ENCODE measurements around the gene ACTN1.

The ACTN1 gene

DNA sequence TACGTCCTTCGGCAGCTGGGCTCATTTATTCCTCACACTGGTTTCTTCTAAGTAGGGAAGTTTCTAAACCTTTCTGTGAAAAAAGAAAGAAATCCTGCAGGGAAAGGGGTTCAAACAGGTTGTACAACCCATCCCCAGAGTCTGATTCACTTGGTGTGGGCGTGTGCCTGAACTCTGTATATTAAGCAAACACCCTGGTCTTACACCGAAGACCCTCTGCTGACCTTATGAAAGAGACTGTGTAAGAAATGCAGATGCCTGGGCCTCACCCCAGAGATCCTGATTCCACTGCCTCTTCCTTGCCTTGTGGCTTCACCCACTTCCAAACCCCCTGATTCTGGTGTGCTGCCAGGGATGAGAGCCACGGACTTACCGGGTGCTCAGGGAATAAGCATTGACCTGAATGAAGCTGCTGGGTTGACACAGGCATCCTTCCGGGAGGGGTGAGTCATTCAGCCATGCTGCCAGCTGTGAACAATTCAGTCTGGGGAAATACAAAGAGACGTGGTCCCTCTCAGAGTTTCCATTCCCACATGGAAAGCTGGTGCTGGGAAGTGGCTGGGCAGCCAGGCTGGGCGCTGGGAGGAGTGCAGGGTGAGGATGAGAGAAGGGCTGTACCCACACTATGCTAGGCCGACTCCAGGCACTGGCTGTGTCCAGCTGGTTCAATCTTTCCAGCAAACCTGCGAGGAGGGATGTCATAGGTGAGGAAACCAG, 26.5 kb upstream of the ACTN1 start:
- H3K27ac ChIP-seq (ENCODE audit: low read length) = peak overlapping the region; percentile 67
- no peaks in the 10 kb centered on the region for H3K9me3 ChIP-seq (ENCODE audit: control insufficient read depth in 1 of 2, low read length in 2 of 2)
- H3K4me1 ChIP-seq (ENCODE audit: control insufficient read depth in 1 of 2, insufficient read depth in 2 of 2, low read length in 2 of 2) = peaks cover 0 to 4% of the 10 kb centered on the region in 2 donors
- H3K36me3 ChIP-seq (ENCODE audit: control insufficient read depth in 1 of 2, insufficient read depth in 2 of 2, low read length in 2 of 2) = no peaks in the 10 kb centered on the region
- no peak overlapping the region for H3K4me3 ChIP-seq (ENCODE audit: low read depth in 1 of 2, low read length in 2 of 2)
- no peaks in the 10 kb centered on the region for H3K27me3 ChIP-seq (ENCODE audit: low read depth, low read length)

DNA sequence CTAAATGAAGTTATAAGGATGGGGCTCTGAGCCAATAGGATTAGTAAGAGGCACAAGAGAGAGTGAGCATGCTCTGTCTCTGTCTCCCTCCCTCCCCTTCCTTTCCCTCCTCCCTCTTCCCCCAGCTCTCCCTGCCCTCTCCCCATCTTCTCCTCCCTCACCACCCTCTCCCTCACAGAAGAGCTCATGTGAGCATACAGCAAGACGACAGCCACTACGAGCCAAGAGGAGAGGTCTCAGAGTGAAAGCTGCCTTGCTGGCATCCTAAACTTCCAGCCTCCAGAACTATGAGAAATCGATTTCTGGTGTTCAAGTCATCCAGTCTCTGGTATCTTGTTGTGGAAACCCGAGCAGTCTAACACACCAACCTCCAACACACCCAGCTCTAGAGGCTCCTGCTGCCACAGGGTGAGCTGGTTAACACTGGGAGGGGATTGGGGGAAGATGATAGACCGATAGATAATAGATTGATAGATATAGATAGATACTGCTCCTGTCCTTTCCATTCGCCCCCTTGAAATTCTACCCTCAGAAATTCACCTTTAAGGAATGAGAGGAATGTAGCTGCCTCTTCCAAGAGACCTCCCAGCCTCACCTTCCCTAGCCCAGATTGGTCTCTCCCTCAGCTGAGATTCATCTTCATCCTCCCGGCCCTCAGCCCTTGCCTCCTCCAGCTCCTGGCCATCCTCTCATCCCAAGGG, 25.8 kb upstream of the ACTN1 start:
- H3K4me1 ChIP-seq (ENCODE audit: control insufficient read depth in 1 of 2, insufficient read depth in 2 of 2, low read length in 2 of 2) = peaks cover 0 to 4% of the 10 kb centered on the region in 2 donors
- H3K4me3 ChIP-seq (ENCODE audit: low read depth in 1 of 2, low read length in 2 of 2) = no peak overlapping the region
- H3K9me3 ChIP-seq (ENCODE audit: control insufficient read depth in 1 of 2, low read length in 2 of 2) = no peaks in the 10 kb centered on the region
- no peaks in the 10 kb centered on the region for H3K27me3 ChIP-seq (ENCODE audit: low read depth, low read length)
- H3K27ac ChIP-seq (ENCODE audit: low read length) = peak overlapping the region; percentile 67
- H3K36me3 ChIP-seq (ENCODE audit: control insufficient read depth in 1 of 2, insufficient read depth in 2 of 2, low read length in 2 of 2) = no peaks in the 10 kb centered on the region

DNA sequence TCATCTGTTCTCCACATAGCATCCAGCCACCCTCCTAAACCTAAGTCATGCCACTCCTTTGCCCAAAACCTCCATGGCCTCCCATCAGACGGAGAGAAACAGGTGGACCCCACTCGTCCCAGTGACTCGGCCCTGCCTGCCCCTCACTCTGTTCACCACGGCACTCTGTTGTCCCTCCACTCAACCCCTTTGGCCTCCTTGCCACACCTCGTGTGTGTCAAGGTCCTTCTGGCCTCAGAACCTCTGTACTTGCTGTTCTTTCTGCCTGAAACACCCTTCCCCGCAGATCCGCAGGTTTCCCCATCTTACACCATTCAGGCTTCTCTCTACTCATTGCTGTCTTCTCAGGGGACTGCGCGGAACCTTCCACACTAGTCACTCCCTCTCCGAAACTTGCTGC, 24.5 kb upstream of the ACTN1 start:
- Histone ChIP-seq H3K4me1 (ENCODE audit: control insufficient read depth in 1 of 2, insufficient read depth in 2 of 2, low read length in 2 of 2) (peaks cover 0 to 4% of the 10 kb centered on the region in 2 donors), H3K9me3 (ENCODE audit: control insufficient read depth in 1 of 2, low read length in 2 of 2) (no peaks in the 10 kb centered on the region), H3K27me3 (ENCODE audit: low read depth, low read length) (no peaks in the 10 kb centered on the region), H3K27ac (ENCODE audit: low read length) (no peak overlapping the region), H3K4me3 (ENCODE audit: low read depth in 1 of 2, low read length in 2 of 2) (no peak overlapping the region), H3K36me3 (ENCODE audit: control insufficient read depth in 1 of 2, insufficient read depth in 2 of 2, low read length in 2 of 2) (no peaks in the 10 kb centered on the region)

DNA sequence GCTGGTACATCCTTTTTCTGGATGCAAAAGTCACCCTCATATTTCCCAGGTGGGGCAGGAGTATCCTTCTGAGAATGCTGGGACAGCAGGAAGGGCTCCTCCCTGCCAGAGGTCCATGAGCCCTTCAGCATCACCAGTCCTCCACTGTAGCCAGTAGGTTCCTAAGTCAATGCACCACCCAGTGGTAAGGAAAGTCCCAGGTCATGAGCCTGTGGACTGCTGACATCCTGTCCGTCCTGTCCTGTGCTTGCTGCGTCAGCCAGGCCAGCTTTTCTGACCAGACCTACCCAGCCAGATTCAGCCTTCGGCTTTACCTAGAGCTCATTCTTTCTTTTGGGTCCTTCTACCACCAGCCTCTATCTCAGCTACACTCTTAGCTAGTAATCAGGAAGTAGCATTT, 23.0 kb upstream of the ACTN1 start:
- Histone ChIP-seq H3K4me3 (ENCODE audit: low read depth in 1 of 2, low read length in 2 of 2) (no peak overlapping the region), H3K36me3 (ENCODE audit: control insufficient read depth in 1 of 2, insufficient read depth in 2 of 2, low read length in 2 of 2) (no peaks in the 10 kb centered on the region), H3K27me3 (ENCODE audit: low read depth, low read length) (no peaks in the 10 kb centered on the region), H3K4me1 (ENCODE audit: control insufficient read depth in 1 of 2, insufficient read depth in 2 of 2, low read length in 2 of 2) (peaks cover 0 to 4% of the 10 kb centered on the region in 2 donors), H3K9me3 (ENCODE audit: control insufficient read depth in 1 of 2, low read length in 2 of 2) (no peaks in the 10 kb centered on the region), H3K27ac (ENCODE audit: low read length) (no peak overlapping the region)

DNA sequence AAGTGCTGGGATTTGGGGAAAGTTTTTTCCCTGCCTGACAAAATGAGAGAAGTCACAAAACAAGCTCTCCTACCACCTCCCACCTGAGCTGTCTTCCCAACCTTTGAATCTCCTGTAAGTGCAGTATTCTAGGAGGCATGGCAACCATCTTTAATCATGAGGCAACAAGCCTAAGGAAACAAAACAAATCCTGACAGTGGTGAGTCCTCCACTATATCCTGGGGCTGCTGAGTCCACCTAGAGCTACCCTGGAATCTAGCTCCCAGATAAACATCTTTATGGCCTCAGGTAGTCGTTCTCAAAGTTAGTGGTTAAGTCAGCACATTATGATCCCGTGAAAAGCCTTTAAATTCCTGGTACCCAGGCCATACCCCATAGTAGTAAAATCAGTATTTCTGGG, 22.3 kb upstream of the ACTN1 start:
- Histone ChIP-seq H3K4me1 (ENCODE audit: control insufficient read depth in 1 of 2, insufficient read depth in 2 of 2, low read length in 2 of 2) (peaks cover 0 to 4% of the 10 kb centered on the region in 2 donors), H3K36me3 (ENCODE audit: control insufficient read depth in 1 of 2, insufficient read depth in 2 of 2, low read length in 2 of 2) (no peaks in the 10 kb centered on the region), H3K9me3 (ENCODE audit: control insufficient read depth in 1 of 2, low read length in 2 of 2) (no peaks in the 10 kb centered on the region), H3K27me3 (ENCODE audit: low read depth, low read length) (no peaks in the 10 kb centered on the region), H3K27ac (ENCODE audit: low read length) (no peak overlapping the region), H3K4me3 (ENCODE audit: low read depth in 1 of 2, low read length in 2 of 2) (no peak overlapping the region)

DNA sequence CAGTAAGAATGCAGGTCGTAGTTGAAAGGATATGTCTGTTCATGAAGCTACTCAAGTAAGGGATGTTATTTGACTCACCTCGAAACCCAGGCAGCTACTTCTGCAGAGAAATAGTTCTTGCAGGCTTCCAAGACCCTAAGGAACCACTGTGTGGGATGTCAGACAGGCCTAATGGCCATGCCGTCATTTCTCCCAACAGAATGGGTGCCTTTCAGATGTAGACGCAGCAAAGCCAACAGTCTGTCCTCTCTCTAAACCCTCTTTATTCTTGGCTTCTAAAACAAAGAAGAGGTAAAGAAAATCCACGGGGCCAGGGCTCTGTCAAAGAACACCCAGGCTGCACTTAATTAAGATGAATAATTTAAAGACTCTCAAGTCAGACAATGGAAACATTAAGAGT, 19.0 kb upstream of the ACTN1 start:
- H3K4me1 ChIP-seq (ENCODE audit: control insufficient read depth in 1 of 2, insufficient read depth in 2 of 2, low read length in 2 of 2) = no peaks in the 10 kb centered on the region

DNA sequence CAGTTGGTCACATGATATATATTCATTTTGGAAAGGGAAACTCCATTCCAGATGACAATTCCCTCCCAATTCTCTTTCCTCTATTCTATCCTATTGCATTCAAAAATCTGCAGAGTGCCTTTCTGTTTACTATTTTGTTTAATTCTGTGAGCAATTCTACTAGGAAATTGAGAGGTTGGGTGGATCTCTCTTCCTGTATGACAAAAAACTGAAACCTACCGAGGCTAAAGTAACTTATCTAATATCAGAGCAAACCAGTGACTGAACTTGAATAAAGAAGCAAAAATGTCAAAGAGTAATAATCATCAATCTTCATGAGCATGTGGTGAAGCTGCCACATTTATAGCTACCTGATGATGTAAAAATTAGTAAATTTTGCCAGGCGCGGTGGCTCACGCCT, 16.6 kb upstream of the ACTN1 start:
- Histone ChIP-seq H3K9me3 (ENCODE audit: control insufficient read depth in 1 of 2, low read length in 2 of 2) (no peaks in the 10 kb centered on the region), H3K4me3 (ENCODE audit: low read depth in 1 of 2, low read length in 2 of 2) (no peak overlapping the region), H3K4me1 (ENCODE audit: control insufficient read depth in 1 of 2, insufficient read depth in 2 of 2, low read length in 2 of 2) (no peaks in the 10 kb centered on the region), H3K27me3 (ENCODE audit: low read depth, low read length) (no peaks in the 10 kb centered on the region), H3K36me3 (ENCODE audit: control insufficient read depth in 1 of 2, insufficient read depth in 2 of 2, low read length in 2 of 2) (no peaks in the 10 kb centered on the region), H3K27ac (ENCODE audit: low read length) (no peak overlapping the region)

More for the DNA sequence above, 19.0 kb upstream of the ACTN1 start:
- no peak overlapping the region for H3K4me3 ChIP-seq (ENCODE audit: low read depth in 1 of 2, low read length in 2 of 2)
- no peak overlapping the region for H3K27ac ChIP-seq (ENCODE audit: low read length)
- no peaks in the 10 kb centered on the region for H3K9me3 ChIP-seq (ENCODE audit: control insufficient read depth in 1 of 2, low read length in 2 of 2)
- H3K27me3 ChIP-seq (ENCODE audit: low read depth, low read length) = no peaks in the 10 kb centered on the region
- H3K36me3 ChIP-seq (ENCODE audit: control insufficient read depth in 1 of 2, insufficient read depth in 2 of 2, low read length in 2 of 2) = no peaks in the 10 kb centered on the region

DNA sequence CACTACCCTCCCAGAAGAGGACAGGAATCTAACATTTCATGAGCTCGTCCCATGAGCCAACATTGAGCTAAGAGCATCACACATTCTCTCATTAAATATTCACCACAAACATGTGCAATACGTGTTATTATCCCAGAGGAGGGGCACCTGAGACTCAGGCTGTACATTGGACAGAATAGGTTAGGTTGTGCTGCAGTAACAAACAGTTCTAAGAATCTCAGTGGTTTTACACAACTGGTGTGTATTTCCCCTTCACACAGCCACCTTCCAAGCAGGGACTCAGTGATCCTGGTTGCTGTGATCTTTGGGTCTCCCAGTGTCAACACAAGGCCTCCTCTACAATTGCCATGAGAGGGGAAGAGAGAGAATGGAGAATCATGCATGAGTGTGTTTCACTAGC, 15.0 kb upstream of the ACTN1 start:
- Histone ChIP-seq H3K4me3 (ENCODE audit: low read depth in 1 of 2, low read length in 2 of 2) (no peak overlapping the region), H3K27me3 (ENCODE audit: low read depth, low read length) (no peaks in the 10 kb centered on the region), H3K4me1 (ENCODE audit: control insufficient read depth in 1 of 2, insufficient read depth in 2 of 2, low read length in 2 of 2) (no peaks in the 10 kb centered on the region), H3K36me3 (ENCODE audit: control insufficient read depth in 1 of 2, insufficient read depth in 2 of 2, low read length in 2 of 2) (no peaks in the 10 kb centered on the region), H3K27ac (ENCODE audit: low read length) (no peak overlapping the region), H3K9me3 (ENCODE audit: control insufficient read depth in 1 of 2, low read length in 2 of 2) (no peaks in the 10 kb centered on the region)

DNA sequence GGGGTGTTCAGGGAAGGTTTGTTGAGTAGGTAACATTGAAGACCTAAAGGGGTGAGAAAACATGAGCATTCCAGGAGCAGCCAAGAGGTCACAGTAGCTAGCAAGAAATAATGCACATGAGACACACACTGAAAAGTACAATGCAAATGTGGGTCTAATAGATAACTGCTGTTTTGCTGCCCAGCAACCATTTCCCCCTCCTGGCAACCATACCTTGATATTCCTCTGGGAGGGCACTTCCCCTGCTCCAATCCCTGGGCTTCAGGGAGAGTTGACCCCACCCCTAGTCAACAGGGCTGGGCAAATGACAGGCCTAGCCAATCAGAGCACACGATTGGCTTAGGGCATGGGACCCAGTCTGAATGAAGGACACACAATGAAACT, 8.5 kb upstream of the ACTN1 start:
- Histone ChIP-seq H3K36me3 (ENCODE audit: control insufficient read depth in 1 of 2, insufficient read depth in 2 of 2, low read length in 2 of 2) (no peaks in the 10 kb centered on the region), H3K27ac (ENCODE audit: low read length) (no peak overlapping the region), H3K4me3 (ENCODE audit: low read depth in 1 of 2, low read length in 2 of 2) (no peak overlapping the region), H3K9me3 (ENCODE audit: control insufficient read depth in 1 of 2, low read length in 2 of 2) (no peaks in the 10 kb centered on the region), H3K4me1 (ENCODE audit: control insufficient read depth in 1 of 2, insufficient read depth in 2 of 2, low read length in 2 of 2) (no peaks in the 10 kb centered on the region), H3K27me3 (ENCODE audit: low read depth, low read length) (no peaks in the 10 kb centered on the region)

DNA sequence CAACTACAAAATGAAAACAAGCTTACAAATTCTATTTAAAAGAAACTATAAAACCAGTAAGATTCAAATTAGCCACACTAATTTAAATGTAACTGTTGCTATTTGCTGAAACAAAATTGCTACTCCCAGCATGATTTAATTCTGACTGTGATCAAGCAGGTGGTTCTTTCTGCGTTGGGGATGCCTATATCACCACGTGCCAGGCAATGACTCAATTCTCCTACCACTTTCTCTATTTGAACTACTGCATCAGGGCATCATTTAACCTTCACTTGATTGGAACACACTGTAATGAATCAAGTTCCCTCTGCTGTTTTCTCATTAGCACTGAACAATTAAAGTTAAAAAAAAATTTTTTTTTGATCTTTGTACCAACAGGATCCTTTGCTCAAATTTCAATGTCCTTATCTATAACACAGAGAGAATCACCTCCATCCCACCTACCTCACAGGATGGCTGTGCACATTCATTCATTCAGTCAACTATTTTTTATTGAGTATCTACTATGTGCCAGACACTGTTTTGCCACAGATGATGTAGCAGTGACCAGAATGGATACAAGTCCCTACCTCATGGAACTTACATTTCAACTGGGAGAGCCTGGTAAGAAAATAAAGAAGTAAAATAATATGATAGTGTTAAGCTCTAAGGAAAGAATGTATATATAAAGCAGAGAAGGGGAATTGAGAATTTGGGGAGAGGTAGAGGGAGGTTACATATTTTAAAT, 8.0 kb upstream of the ACTN1 start:
- Histone ChIP-seq H3K4me3 (ENCODE audit: low read depth in 1 of 2, low read length in 2 of 2) (no peak overlapping the region), H3K36me3 (ENCODE audit: control insufficient read depth in 1 of 2, insufficient read depth in 2 of 2, low read length in 2 of 2) (no peaks in the 10 kb centered on the region), H3K27ac (ENCODE audit: low read length) (no peak overlapping the region)

DNA sequence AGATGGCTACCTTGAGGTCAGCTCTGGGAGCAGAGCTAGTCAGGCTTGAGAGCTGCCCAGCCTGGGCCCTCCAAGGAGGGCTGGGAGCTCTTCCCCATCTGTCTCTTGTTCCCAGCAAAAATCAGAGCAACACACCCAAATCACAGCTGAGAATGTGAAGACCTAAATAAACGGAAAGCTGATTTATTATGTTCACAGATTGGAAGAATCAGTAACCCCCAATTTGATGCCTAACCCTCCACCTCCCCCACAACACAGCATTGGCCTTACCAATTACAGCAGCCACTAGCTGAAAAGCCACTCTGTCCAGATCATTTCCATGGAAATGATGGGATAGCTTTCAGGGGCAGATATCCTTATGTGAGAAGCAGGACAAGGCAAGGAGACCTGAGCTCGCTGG, 7.1 kb upstream of the ACTN1 start:
- no peaks in the 10 kb centered on the region for H3K9me3 ChIP-seq (ENCODE audit: control insufficient read depth in 1 of 2, low read length in 2 of 2)
- H3K4me1 ChIP-seq (ENCODE audit: control insufficient read depth in 1 of 2, insufficient read depth in 2 of 2, low read length in 2 of 2) = peaks cover 0 to 2% of the 10 kb centered on the region in 2 donors
- H3K27ac ChIP-seq (ENCODE audit: low read length) = no peak overlapping the region
- no peaks in the 10 kb centered on the region for H3K36me3 ChIP-seq (ENCODE audit: control insufficient read depth in 1 of 2, insufficient read depth in 2 of 2, low read length in 2 of 2)
- no peaks in the 10 kb centered on the region for H3K27me3 ChIP-seq (ENCODE audit: low read depth, low read length)
- no peak overlapping the region for H3K4me3 ChIP-seq (ENCODE audit: low read depth in 1 of 2, low read length in 2 of 2)

More for the DNA sequence above, 8.0 kb upstream of the ACTN1 start:
- Histone ChIP-seq H3K27me3 (ENCODE audit: low read depth, low read length) (no peaks in the 10 kb centered on the region), H3K9me3 (ENCODE audit: control insufficient read depth in 1 of 2, low read length in 2 of 2) (no peaks in the 10 kb centered on the region), H3K4me1 (ENCODE audit: control insufficient read depth in 1 of 2, insufficient read depth in 2 of 2, low read length in 2 of 2) (no peaks in the 10 kb centered on the region)
